ENCODE data around the gene RALGAPA2. TPM values are rescaled to one million over a fixed set of nuclear protein-coding genes. Genes with fewer than 3 reads are reported as not detected.

RALGAPA2 gene
- total RNA-seq, 4 donors from 2014 or later, result 89.7 to 126 (median 97.8) TPM

- H3K36me3 ChIP-seq, result no peaks in the 10 kb centered on the region
- no peak overlapping the region for H3K4me3 ChIP-seq (replicated peaks in 1 of 3)
- no peaks in the 10 kb centered on the region for H3K4me1 ChIP-seq
- H3K27ac ChIP-seq, result no peak overlapping the region
- H3K27me3 ChIP-seq, result no peaks in the 10 kb centered on the region
- no peaks in the 10 kb centered on the region for H3K9me3 ChIP-seq
- DNase-seq, result no peak
- WGBS, 2 donors, result 80 to 82% methylated on average over 3 of the region's 3 CpGs
- TF ChIP-seq POLR2A (IDR thresholded peaks at IDR 0.05) (no peak), CTCF (IDR thresholded peaks at IDR 0.05) (no peak)
- intact Hi-C loops (cut with DNase I), result no loop called here
These were observed 358.9 kb downstream of the RALGAPA2 start for GRCh38 chr20:20353576-20353975.

GRCh38 chr20:20344476-20344875 lies 368.0 kb downstream of the RALGAPA2 start:
- 86 to 89% methylated on average over 4 of the region's 4 CpGs for WGBS, 2 donors
- Histone ChIP-seq H3K36me3 (no peaks in the 10 kb centered on the region), H3K9me3 (no peaks in the 10 kb centered on the region), H3K4me1 (no peaks in the 10 kb centered on the region), H3K4me3 (replicated peaks in 1 of 3) (no peak overlapping the region), H3K27me3 (no peaks in the 10 kb centered on the region), H3K27ac (no peak overlapping the region)
- DNase-seq, result no peak
- intact Hi-C loops (cut with DNase I), result no loop called here
- TF ChIP-seq POLR2A (IDR thresholded peaks at IDR 0.05), result no peak
- TF ChIP-seq CTCF (IDR thresholded peaks at IDR 0.05), result no peak

- Histone ChIP-seq H3K4me3 (replicated peaks in 1 of 3) (no peak overlapping the region), H3K27me3 (no peaks in the 10 kb centered on the region), H3K4me1 (no peaks in the 10 kb centered on the region), H3K27ac (no peak overlapping the region), H3K9me3 (no peaks in the 10 kb centered on the region), H3K36me3 (no peaks in the 10 kb centered on the region)
- 51 to 67% methylated on average over 6 to 7 of the region's 7 CpGs for WGBS, 2 donors
- intact Hi-C loops (cut with DNase I), result no loop called here
- TF ChIP-seq CTCF (IDR thresholded peaks at IDR 0.05), result no peak
- TF ChIP-seq POLR2A (IDR thresholded peaks at IDR 0.05), result no peak
- no peak for DNase-seq
These were observed 368.5 kb downstream of the RALGAPA2 start for GRCh38 chr20:20343932-20344331.

Small RNA genes lying within 50 kb of the gene (small RNA-seq; reads per million reads assigned to genes)
- gene EIF4E2P1 (not detected), gene RN7SL607P (not detected)

All from thyroid gland (tissue), 4 donors.